Heart left ventricle (tissue), 16 donors: ENCODE results near the gene ANGPTL2. TPM values are rescaled to one million over a fixed set of nuclear protein-coding genes. Genes with fewer than 3 reads are reported as not detected.

Experiments used
- ATAC-seq, 4 donors: fragments of 200-7000 bp; cut with Tn5 transposase; one replicate each; pipeline ENCODE4 v1.9.1; 2020 to 2022; ENCODE audit warnings: moderate library complexity in 4 of 4, mild to moderate bottlenecking in 3 of 4, moderate number of reproducible peaks in 1 of 4
- DNase-seq, 5 donors: peaks; one replicate each; pipeline ENCODE4 v3.0.0-alpha.2; 2020
- H3K27ac ChIP-seq, 12 donors: fragments of 200-600 bp; sonication (generic) in 4 of 12; one replicate each; pipeline versions ENCODE4 v1.5.0 to v1.8.0; 2016 to 2022; ENCODE audit warnings: mild to moderate bottlenecking in 2 of 12
- H3K27me3 ChIP-seq, 9 donors: fragments of 200-600 bp; sonication (generic) in 2 of 9; one replicate each; pipeline versions ENCODE4 v1.5.1 to v1.8.0; 2016 to 2022; ENCODE audit warnings: mild to moderate bottlenecking in 3 of 9
- H3K36me3 ChIP-seq, 9 donors: fragments of 200-600 bp; sonication (generic) in 2 of 9; one replicate each; pipeline versions ENCODE4 v1.5.0 to v1.8.0; 2018 to 2022; ENCODE audit warnings: mild to moderate bottlenecking in 2 of 9
- H3K4me1 ChIP-seq, 12 donors: fragments of 200-600 bp; sonication (generic) in 4 of 12; one replicate each; pipeline versions ENCODE4 v1.5.0 to v1.8.0; 2016 to 2022; ENCODE audit warnings: mild to moderate bottlenecking in 3 of 12
- H3K4me3 ChIP-seq, 12 donors: fragments of 200-600 bp; sonication (generic) in 4 of 12; one replicate each; pipeline versions ENCODE4 v1.5.0 to v1.8.0; 2017 to 2022; ENCODE audit warnings: mild to moderate bottlenecking in 9 of 12, moderate library complexity in 4 of 12
- H3K9me3 ChIP-seq, 12 donors: fragments of 200-600 bp; sonication (generic) in 4 of 12; one replicate each; pipeline versions ENCODE4 v1.5.0 to v1.8.0; 2016 to 2022; ENCODE audit warnings: mild to moderate bottlenecking in 1 of 12
- CTCF ChIP-seq, 12 donors: fragments of 200-600 bp; sonication (generic) in 4 of 12; IDR thresholded peaks; one replicate each; pipeline versions ENCODE4 v1.5.0 to v1.8.0; 2018 to 2022; ENCODE audit warnings: antibody characterized with exemption in 12 of 12, mild to moderate bottlenecking in 5 of 12
- POLR2A ChIP-seq, 2 donors: fragments of 450-650 bp; IDR thresholded peaks; one replicate each; pipeline ENCODE4 v1.6.1; 2017; ENCODE audit warnings: antibody characterized with exemption in 2 of 2, mild to moderate bottlenecking in 2 of 2, moderate library complexity in 2 of 2
- WGBS, 4 donors: extraction: QIAGEN DNeasy Blood & Tissue Kit in 2 of 4; methylation state at CpG; one replicate each; pipeline versions ENCODE4 v1.1.5 to v1.1.7; 2013 to 2018; 5-methylcytosine and 5-hydroxymethylcytosine counted together
- intact Hi-C, 10 donors: fragments of 100-400 bp; cut with DNase I; formaldehyde crosslinking; loops; one replicate each; pipeline versions ENCODE4 v1.11.1 to v1.14.2; 2022
- polyA plus RNA-seq, 2 donors: library from polyadenylated mRNA; stranded (reverse); fragments of 200-250 nt; gene quantifications; one replicate each; pipeline ENCODE4 v1.2.3, GENCODE V29; 2013
- total RNA-seq, 9 donors: library from RNA; depleted of rRNA in 2 of 9; stranded (reverse); fragments of >200 nt in 2 of 9; fragmentation: NEBNext Ultra II Directional in 3 of 9; extraction: Animal tissue kit (Norgen Biotek cat#: 25700) in 3 of 9; gene quantifications; one replicate each; pipeline versions ENCODE4 v1.1.0 to v1.2.4, GENCODE V29; 2016 to 2023
- donor health status: ischemic (EF 13 %, LVEDD 7.1; RV severe dilation, severe dysfunction).
- donor health status: healthy with polysubstance abuse.
- donor health status: DM: no; HTN: yes; CAD: no.
- donor health status: DM: no; HTN: no; CAD: no.
- donor health status: ischemic (EF 25% LVEDD 6.9; RV normal size, moderate dysfunction).
- donor health status: ischemic (EF 25% LVEDD 5.7; RV mildly dilated, moderate dysfunction).
- donor health status: healthy.
- donor health status: DM: yes; HTN: yes; CAD: no.
- donor health status: ischemic (EF 35%, LVEDD 5.7; RV mildly dilated, moderate dysfunction).
- donor health status: nonischemic (EF 11% LVEDD 7.7; RV severe dilation, severe dysfunction).
- donor health status: DM: yes; HTN: yes; CAD: no.
- donor health status: PGD.
- donor health status: ischemic (EF 29% LVEDD 5.4; RV normal size, mild dysfunction).
- donor health status: nonischemic (EF 23%, LVEDD 6.1; RV moderate dilation, normal function).

The ANGPTL2 gene
- total and polyA plus RNA-seq, 11 donors = 17.0 to 92.5 (median 45.8) TPM

GRCh38 chr9:127056446-127056845 lies 66.0 kb downstream of the ANGPTL2 start:
- peak overlapping the region in 2 of 12 donors; percentile 18 to 53 for H3K27ac ChIP-seq
- DNase-seq (no peak), ATAC-seq (no peak)
- intact Hi-C loops = loop anchor here in 1 of 10 donors (10.0 kb wide), 1 partner anchor 138 kb away; no protein-coding TSS in a partner anchor
- TF ChIP-seq CTCF (IDR thresholded peaks at IDR 0.05) = no peak
- TF ChIP-seq POLR2A (IDR thresholded peaks at IDR 0.05) = no peak
- WGBS, 4 donors = 92 to 94% (median 94%) methylated on average over 3 of the region's 3 CpGs
- no peaks in the 10 kb centered on the region for H3K9me3 ChIP-seq
- H3K27me3 ChIP-seq = no peaks in the 10 kb centered on the region
- no peaks in the 10 kb centered on the region for H3K36me3 ChIP-seq
- H3K4me3 ChIP-seq = no peak overlapping the region
- H3K4me1 ChIP-seq = peaks cover 0 to 82% (median 49%) of the 10 kb centered on the region in 12 donors

- H3K27ac ChIP-seq = peak overlapping the region in 4 of 12 donors; percentile 18 to 53 (median 40)
- H3K27me3 ChIP-seq = no peaks in the 10 kb centered on the region
- peaks cover 0 to 82% (median 50%) of the 10 kb centered on the region in 12 donors for H3K4me1 ChIP-seq
- TF ChIP-seq CTCF (IDR thresholded peaks at IDR 0.05) = no peak
- no peak for TF ChIP-seq POLR2A (IDR thresholded peaks at IDR 0.05)
- intact Hi-C loops = loop anchor here in 1 of 10 donors (10.0 kb wide), 1 partner anchor 139 kb away; no protein-coding TSS in a partner anchor
- H3K36me3 ChIP-seq = no peaks in the 10 kb centered on the region
- ATAC-seq = peak; percentile 14 to 66 (median 50)
- no peak for DNase-seq
- no peaks in the 10 kb centered on the region for H3K9me3 ChIP-seq
- H3K4me3 ChIP-seq = no peak overlapping the region
These were observed 66.6 kb downstream of the ANGPTL2 start for GRCh38 chr9:127055745-127056402.

DNA sequence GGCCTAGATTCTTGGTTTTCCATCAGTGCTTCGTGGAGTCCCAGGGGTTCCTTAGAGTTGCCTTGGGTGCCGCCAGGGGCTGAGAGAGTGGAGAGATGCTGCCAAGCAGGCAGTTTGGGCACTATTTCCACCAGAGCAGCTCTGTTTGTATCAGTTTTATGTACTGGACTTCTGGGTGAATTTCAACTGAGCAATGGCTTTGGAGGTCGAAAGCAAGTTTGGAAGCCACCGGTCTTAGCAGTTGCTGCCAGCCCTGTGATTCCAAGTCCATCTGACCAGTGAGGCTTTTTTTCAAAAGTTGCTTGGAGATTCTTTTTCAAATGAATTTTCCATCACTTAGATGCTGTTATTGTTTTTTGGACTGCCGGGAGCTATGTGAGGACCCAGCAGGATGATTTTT lies 68.5 kb downstream of the ANGPTL2 start:
- Histone ChIP-seq H3K36me3 (no peaks in the 10 kb centered on the region), H3K9me3 (no peaks in the 10 kb centered on the region), H3K4me3 (no peak overlapping the region), H3K4me1 (peaks cover 0 to 80% (median 50%) of the 10 kb centered on the region in 12 donors), H3K27ac (peak overlapping the region in 10 of 12 donors; percentile 16 to 80 (median 62)), H3K27me3 (no peaks in the 10 kb centered on the region)
- intact Hi-C loops = loop anchor here in 1 of 10 donors (10.0 kb wide), 1 partner anchor 141 kb away; no protein-coding TSS in a partner anchor
- DNase-seq = no peak
- TF ChIP-seq POLR2A (IDR thresholded peaks at IDR 0.05) (no peak), CTCF (IDR thresholded peaks at IDR 0.05) (no peak)
- ATAC-seq = no peak
- 63 to 76% (median 74%) methylated on average over 5 of the region's 5 CpGs for WGBS, 4 donors

GRCh38 chr9:127053057-127053821 lies 69.2 kb downstream of the ANGPTL2 start:
- no peaks in the 10 kb centered on the region for H3K9me3 ChIP-seq
- intact Hi-C loops = loop anchor here in 1 of 10 donors (10.0 kb wide), 1 partner anchor 142 kb away; no protein-coding TSS in a partner anchor
- H3K4me3 ChIP-seq = no peak overlapping the region
- peak in 4 of 5 donors; percentile 45 to 61 (median 56) for DNase-seq
- no peak for TF ChIP-seq CTCF (IDR thresholded peaks at IDR 0.05)
- TF ChIP-seq POLR2A (IDR thresholded peaks at IDR 0.05) = no peak
- H3K4me1 ChIP-seq = peaks cover 0 to 80% (median 50%) of the 10 kb centered on the region in 12 donors
- H3K27me3 ChIP-seq = no peaks in the 10 kb centered on the region
- peak overlapping the region in 11 of 12 donors; percentile 16 to 80 (median 61) for H3K27ac ChIP-seq
- H3K36me3 ChIP-seq = no peaks in the 10 kb centered on the region
- ATAC-seq = peak in 1 of 4 donors; percentile 17
- WGBS, 4 donors = 38 to 44% (median 40%) methylated on average over 13 to 14 of the region's 14 CpGs
